HG03469 (cell line): ENCODE measurements around the gene ALDH8A1.

Experiments used
- ATAC-seq: cut with Tn5 transposase; IDR thresholded peaks from one replicate; pipeline ENCODE4 v1.9.1; 2021; ENCODE audit warnings: mild to moderate bottlenecking, moderate library complexity, moderate number of reproducible peaks; ENCODE audit not compliant: unreplicated experiment

ALDH8A1 gene

DNA sequence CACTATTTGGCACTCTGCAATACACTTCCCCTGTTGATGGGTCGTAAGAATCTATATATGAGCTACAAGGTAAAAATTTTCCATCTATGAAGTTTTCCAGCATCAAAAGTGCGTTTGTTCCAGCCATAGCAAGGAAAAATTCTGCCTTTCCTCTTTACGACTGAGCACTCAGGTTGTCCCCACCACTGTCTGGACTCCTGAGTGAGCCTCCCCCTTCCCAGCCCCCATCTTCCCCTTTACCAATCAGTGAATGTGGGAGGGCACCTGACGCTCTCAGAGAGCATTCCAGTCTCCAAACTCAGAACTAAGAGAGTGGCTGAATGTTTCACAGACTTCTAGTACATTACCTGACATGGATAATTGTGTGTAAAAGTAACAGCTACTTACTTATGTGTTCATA, at the start of gene ALDH8A1:
Gene ALDH8A1 (minus strand): TSS at position 175 of the 400 bp plus-strand sequence. CDS start 48 bp downstream, at position 127.
- ATAC-seq = no peak

DNA sequence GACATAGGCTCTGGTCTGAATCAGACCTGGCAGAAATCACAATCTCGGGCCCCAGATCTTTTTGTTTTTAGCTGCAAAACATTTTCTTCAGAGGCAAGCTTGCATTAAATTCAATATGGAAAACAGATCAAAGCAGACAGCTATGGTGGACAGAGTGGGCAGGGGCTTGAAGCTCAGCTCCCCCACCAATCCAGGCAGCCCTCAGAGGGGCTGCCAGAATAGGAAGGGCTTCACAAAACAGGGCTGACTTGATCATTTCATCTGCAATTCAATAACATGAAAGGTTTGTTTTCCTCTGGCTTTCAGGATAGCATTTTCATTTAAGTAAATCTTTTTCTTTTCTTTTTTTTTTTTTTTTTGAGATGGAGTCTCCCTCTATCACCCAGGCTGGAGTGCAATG, 49.2 kb upstream of the ALDH8A1 start:
- ATAC-seq = no peak

GRCh38 chr6:134997133-134997995, 47.5 kb upstream of the ALDH8A1 start:
- ATAC-seq = no peak

- no peak for ATAC-seq
Measured at GRCh38 chr6:134995536-134995935, 45.6 kb upstream of the ALDH8A1 start.

- ATAC-seq = no peak
Measured at GRCh38 chr6:134994431-134994830, 44.5 kb upstream of the ALDH8A1 start.

DNA sequence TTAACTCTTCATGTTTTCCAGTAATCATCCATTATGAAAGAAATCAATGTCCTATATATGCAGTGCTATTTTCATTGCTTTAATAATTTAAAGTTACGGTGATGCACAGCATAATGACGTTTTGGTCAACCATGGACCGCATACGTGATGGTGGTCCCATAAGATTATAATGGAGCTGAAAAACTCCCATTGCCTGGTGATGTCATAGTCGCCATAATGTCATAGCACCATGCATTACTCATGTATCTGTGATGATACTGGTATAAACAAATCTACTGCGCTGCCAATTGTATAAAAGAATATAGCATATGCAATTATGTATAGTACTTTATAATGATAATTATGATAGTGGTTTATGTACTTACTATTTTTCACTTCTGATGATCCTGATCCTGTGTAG, 42.3 kb upstream of the ALDH8A1 start:
- no peak for ATAC-seq

- ATAC-seq = no peak
Measured at GRCh38 chr6:134990262-134990661, 40.4 kb upstream of the ALDH8A1 start.

DNA sequence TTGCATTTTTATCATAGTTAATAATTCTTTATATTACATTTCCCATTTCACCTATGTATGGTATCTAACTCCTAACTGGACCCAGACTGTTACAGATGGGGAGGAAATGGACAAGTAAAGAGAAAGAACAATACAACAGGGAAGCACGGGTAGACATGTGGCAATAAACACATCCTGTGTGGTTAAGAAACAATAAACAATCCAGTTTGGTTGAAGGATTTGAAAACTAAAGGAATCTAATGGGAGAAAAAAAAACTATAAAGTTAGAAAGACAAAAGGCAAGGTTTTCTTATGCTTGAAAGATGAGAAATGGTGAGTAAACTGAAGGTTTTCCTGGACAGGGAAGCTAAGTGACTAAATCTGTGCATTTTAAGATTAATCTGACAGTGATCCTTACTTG, 34.9 kb upstream of the ALDH8A1 start:
- no peak for ATAC-seq

DNA sequence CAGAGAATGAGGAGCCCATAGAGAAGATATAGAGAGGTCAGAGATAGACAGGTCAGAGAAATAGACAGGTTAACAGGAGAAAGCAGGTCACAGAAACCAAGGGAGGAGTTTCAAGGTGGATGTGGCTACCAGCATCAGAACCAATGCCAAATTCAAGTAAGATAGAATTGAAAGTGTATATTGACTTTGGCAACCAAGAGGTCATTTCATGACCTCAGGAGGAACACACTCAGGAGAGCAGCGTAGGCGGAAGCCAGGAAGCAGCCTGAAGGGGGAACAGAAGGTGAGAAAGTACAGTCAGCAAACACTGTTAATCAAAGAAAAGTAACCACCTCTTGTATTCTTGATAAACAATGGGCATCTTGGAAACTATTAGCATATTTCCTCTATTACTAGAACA, 33.9 kb upstream of the ALDH8A1 start:
- ATAC-seq = no peak

DNA sequence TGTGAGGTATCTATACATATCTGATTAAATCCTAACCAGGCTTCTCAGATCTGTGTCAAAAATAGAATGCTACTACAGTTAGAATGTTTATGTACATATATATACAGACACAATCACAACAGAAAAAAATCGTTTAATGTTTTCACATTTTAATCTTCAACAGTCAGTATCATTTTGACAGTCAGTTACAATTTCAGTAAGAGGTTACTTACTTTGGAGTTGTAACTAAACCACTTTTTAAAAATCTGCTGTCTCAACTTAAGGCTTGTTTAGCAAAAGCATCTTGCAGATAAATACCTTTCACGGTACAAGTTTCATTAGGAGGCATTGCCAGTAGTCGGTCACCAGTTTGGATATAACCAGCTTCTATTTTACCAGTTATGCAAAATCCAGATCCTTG, 32.3 kb upstream of the ALDH8A1 start:
- ATAC-seq = no peak

DNA sequence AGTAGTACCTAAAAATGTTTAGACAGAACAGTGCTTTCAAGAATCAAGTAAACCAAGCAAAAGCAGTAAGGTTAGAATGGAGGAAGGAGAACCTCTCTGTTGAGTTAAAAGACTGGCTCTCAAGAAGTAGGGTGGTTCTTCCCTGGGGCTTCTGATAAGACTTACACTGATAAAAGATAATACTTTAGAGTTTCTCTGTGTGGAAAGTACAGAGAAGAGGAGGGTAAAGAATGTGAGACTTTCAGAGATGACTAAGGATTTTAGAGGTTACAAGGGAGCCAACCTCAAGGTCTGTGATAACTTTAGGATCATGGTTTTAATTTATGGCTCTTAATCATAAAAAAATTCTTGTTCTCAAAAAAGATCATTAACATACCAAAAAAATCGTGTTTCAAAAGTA, 30.9 kb upstream of the ALDH8A1 start:
- no peak for ATAC-seq

DNA sequence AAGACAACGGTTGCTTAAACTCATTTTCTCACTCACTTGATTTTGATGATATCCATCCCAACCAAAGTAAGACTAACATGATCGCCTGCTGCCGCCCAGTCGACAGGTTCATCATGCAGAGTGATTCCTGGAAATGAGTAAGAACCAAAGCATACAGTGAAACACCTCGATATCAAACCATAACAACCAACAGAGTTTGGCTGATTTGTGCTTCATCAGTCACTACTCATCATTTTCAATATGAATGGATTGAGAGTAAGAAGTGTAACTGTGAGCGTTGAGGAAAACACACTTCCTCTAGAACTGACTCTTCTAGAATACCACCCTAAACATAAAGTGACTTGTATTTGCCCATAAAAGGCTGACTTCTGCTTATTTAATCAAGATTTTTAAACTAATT, 29.2 kb upstream of the ALDH8A1 start:
- ATAC-seq = peak; percentile 92

- no peak for ATAC-seq
Measured at GRCh38 chr6:134974370-134974769, 24.5 kb upstream of the ALDH8A1 start.

DNA sequence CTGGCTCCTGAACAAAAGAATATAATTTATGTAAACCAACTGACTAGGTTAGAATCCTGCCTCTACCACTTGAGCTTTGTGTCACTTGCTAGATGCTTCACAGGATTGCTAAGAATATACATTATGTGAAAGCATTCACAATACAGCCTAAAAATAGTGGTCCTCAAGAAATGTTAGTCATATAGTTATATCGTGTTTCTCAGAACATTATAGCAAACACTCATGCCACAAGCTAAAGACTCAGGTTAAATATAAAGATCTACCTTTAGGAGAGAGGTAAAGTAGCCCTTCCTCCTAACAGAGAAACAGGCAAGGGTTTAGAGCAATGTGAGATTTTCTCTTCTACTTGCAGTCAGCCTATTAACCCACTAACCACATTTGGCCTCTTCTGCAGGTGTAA, 17.8 kb upstream of the ALDH8A1 start:
- ATAC-seq = no peak

- no peak for ATAC-seq
Measured at GRCh38 chr6:134964451-134965203, 14.7 kb upstream of the ALDH8A1 start.

DNA sequence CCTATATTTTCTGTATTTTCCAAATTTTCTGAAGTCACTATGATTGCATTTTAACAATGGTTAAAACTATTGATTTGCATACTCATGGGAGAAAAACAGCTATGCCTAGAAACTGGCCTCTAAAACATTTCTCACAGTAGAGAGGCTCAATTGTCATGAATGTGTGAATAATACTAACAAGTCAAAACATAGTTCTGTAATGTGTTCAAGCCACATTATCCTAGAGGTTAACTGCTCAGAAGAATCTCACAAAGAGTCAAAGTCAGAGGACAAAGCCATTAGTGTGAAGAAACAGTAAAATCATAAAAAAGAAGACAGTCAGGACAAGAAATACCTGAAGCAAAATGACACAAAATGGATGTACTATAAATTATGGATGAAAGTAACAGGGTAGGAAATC, 12.5 kb upstream of the ALDH8A1 start:
- no peak for ATAC-seq

GRCh38 chr6:134961366-134961765, 11.5 kb upstream of the ALDH8A1 start:
- no peak for ATAC-seq

DNA sequence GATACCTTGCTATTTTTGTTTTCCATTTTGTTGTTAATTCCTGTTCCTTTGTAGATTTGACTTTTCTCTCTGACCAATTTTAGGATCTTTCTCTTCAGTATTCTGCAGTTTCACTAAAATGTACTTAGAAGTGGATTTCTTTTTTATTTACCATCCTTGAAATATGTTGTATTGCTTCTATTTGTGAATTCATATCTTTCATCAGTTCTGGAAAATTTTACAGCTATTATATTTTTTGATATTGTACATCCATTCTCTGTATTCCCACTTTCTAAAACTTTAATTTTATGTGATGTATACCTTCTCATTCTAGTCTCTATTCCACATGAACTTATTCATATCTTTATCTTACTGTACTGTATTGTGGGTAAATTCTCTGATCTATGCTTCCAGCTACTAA, 9.7 kb upstream of the ALDH8A1 start:
- no peak for ATAC-seq

DNA sequence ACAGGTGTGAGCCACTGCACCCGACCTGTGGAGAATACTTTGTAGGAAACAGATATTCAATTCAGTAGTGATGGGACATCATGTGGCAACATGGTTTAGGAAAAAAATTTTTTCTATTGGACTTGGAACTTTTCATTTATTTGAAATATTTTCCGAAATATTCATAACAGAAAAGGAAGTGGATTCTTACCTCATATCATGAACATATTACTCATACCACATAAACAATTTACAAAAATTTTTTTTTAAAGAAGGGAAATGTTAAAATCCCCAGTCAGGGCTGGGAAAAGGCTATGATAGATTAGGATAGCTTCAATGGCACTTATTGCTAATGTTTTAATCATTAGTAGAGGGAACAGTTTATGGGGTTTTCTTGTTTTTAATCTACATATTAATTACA, 6.8 kb upstream of the ALDH8A1 start:
- ATAC-seq = no peak

GRCh38 chr6:134956032-134956431, 6.1 kb upstream of the ALDH8A1 start:
- no peak for ATAC-seq

DNA sequence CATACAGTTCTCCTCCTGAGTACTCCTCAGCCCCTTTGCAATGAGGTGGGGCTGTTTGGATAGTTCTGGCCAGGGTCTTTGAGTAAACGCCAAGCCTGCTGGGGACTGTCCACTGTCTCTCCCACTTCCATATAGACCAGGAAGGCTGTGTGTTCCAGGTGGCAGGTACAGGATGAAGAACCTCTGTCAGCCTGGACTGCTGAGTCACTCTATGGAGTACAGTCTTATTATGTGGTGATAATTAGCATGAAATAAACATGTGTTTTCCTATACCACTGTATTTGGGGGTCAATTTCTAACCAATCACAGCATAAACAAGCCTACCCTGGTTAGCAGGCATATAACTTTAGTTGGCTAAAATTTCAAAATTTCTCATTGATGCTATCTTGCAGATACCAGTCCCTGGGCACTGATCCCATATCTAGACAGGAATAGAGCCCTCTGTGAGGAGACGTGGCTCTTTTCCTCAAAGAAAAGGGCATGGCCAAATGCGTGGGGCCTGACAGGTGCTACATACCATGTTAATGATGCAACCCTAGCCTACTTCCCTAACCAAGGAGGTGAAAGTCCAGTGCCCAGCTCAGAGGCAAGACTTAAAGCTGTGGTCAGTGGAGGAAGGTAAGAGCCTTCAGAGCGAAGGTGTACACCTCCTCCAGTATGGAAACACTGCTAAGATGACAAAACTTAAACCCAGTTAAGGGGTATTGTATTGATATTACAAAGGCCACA, 4.5 kb upstream of the ALDH8A1 start:
- ATAC-seq = no peak
